Pancreas (tissue), 10 donors: ENCODE data around the gene MGARP. TPM values are rescaled to one million over a fixed set of nuclear protein-coding genes. Genes with fewer than 3 reads are reported as not detected.

Experiments used
- ATAC-seq, 4 donors: fragments of 200-7000 bp; cut with Tn5 transposase; one replicate each; pipeline versions ENCODE4 v1.8.0 to v1.9.1; 2020; ENCODE audit warnings: mild to moderate bottlenecking in 4 of 4, moderate library complexity in 4 of 4
- DNase-seq, 6 donors: peaks; one replicate each; pipeline ENCODE4 v3.0.0-alpha.2; 2020
- FAIRE-seq: peaks from 2 replicates; lab custom pipeline; 2012; peaks lifted over from hg19 to GRCh38; lab: Jason Lieb, UNC
- H3K27ac ChIP-seq, 4 donors: fragments of 200-600 bp; sonication (generic); 1 replicate in 3 of 4; 2 replicates in 1 of 4; pipeline versions ENCODE4 v1.5.0 to v1.8.0; 2020
- H3K27me3 ChIP-seq, 4 donors: fragments of 200-600 bp; one replicate each; pipeline ENCODE4 v1.8.0; 2021
- H3K36me3 ChIP-seq, 3 donors: fragments of 200-600 bp; sonication (generic) in 1 of 3; one replicate each; pipeline versions ENCODE4 v1.5.0 to v1.8.0; 2020 to 2021
- H3K4me1 ChIP-seq, 3 donors: fragments of 200-600 bp; one replicate each; pipeline ENCODE4 v1.8.0; 2021
- H3K4me3 ChIP-seq, 4 donors: fragments of 200-600 bp; sonication (generic) in 2 of 4; one replicate each; pipeline versions ENCODE4 v1.5.0 to v1.8.0; 2020 to 2021
- H3K9me3 ChIP-seq, 4 donors: fragments of 200-600 bp; one replicate each; pipeline ENCODE4 v1.8.0; 2021
- WGBS, 2 donors: extraction: QIAGEN DNeasy Blood & Tissue Kit; methylation state at CpG; one replicate each; pipeline ENCODE4 v1.1.7; 2013; 5-methylcytosine and 5-hydroxymethylcytosine counted together
- intact Hi-C, 3 donors: fragments of 100-400 bp; cut with DNase I; formaldehyde crosslinking; loops; one replicate each; pipeline versions ENCODE4 v1.11.1 to v1.14.2; 2022
- polyA plus RNA-seq, 2 donors: library from polyadenylated mRNA; stranded (reverse); fragments of 200-250 nt; gene quantifications; one replicate each; pipeline ENCODE4 v1.2.3, GENCODE V29; 2013
- total RNA-seq, 6 donors: library from RNA; stranded (reverse); fragmentation: NEBNext Ultra II Directional in 4 of 6; extraction: Animal tissue kit (Norgen Biotek cat#: 25700) in 4 of 6; gene quantifications; one replicate each; pipeline versions ENCODE4 v1.2.1 to v1.2.4, GENCODE V29; 2021 to 2023
- TF ChIP-seq, protein P1 (sequence below), 4 donors: fragments of 200-600 bp; sonication (generic) in 3 of 4; IDR thresholded peaks; one replicate each; pipeline versions ENCODE4 v1.5.0 to v1.8.0; 2021; ENCODE audit warnings: antibody characterized with exemption in 4 of 4
- donor health status: healthy with polysubstance abuse.
- donor health status: DM: no; HTN: no; CAD: no; lungs with moderate emphysema.
- donor health status: DM: no; HTN: no; CAD: no.
- donor health status: control.
- donor health status: control.
- donor health status: Bipolar disorder and iron deficiency.
- donor health status: DM: yes; HTN: yes; CAD: no.
- donor health status: DM: no; HTN: no; CAD: no.
- donor health status: DM: no; HTN: no; CAD: no.
- donor health status: DM: yes; HTN: yes; CAD: no.

The MGARP gene
- total and polyA plus RNA-seq, 8 donors = 0.25 to 0.49 (median 0.35) TPM; not detected in 4

DNA sequence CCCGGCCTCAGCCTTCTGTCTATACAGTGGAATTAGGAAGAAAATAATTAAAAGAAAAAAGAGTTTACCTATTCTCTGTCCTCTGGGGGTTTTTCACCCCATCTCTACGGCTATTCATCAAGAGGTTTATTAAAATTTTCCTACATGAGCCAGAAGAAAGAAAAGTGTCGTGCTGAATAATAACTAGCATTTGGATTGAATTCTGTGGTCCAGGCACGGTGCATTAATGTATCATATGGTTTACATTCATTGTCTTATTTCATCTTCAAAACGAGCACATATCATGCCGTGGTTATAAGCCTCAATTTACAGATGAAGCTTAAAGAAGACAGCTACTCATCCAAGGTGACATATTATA, 15.9 kb upstream of the MGARP start:
- intact Hi-C loops = loop anchor here in 1 of 3 donors (10.0 kb wide), 2 partner anchors 201 to 261 kb away; no protein-coding TSS in a partner anchor
- no peak for FAIRE-seq
- H3K27ac ChIP-seq = peak overlapping the region in 3 of 4 donors; percentile 3 to 89 (median 84)
- peaks cover 0 to 19% (median 3%) of the 10 kb centered on the region in 3 donors for H3K36me3 ChIP-seq
- H3K27me3 ChIP-seq = no peaks in the 10 kb centered on the region
- H3K4me3 ChIP-seq = peak overlapping the region in 3 of 4 donors; percentile 73 to 81 (median 77)
- DNase-seq = no peak
- no peak for ATAC-seq
- WGBS, 2 donors = 7 to 11% methylated on average over 6 of the region's 6 CpGs
- H3K9me3 ChIP-seq = no peaks in the 10 kb centered on the region
- H3K4me1 ChIP-seq = peaks cover 11 to 18% (median 15%) of the 10 kb centered on the region in 3 donors
- TF ChIP-seq, protein P1, sequence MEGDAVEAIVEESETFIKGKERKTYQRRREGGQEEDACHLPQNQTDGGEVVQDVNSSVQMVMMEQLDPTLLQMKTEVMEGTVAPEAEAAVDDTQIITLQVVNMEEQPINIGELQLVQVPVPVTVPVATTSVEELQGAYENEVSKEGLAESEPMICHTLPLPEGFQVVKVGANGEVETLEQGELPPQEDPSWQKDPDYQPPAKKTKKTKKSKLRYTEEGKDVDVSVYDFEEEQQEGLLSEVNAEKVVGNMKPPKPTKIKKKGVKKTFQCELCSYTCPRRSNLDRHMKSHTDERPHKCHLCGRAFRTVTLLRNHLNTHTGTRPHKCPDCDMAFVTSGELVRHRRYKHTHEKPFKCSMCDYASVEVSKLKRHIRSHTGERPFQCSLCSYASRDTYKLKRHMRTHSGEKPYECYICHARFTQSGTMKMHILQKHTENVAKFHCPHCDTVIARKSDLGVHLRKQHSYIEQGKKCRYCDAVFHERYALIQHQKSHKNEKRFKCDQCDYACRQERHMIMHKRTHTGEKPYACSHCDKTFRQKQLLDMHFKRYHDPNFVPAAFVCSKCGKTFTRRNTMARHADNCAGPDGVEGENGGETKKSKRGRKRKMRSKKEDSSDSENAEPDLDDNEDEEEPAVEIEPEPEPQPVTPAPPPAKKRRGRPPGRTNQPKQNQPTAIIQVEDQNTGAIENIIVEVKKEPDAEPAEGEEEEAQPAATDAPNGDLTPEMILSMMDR (IDR thresholded peaks at IDR 0.05) = no peak

DNA sequence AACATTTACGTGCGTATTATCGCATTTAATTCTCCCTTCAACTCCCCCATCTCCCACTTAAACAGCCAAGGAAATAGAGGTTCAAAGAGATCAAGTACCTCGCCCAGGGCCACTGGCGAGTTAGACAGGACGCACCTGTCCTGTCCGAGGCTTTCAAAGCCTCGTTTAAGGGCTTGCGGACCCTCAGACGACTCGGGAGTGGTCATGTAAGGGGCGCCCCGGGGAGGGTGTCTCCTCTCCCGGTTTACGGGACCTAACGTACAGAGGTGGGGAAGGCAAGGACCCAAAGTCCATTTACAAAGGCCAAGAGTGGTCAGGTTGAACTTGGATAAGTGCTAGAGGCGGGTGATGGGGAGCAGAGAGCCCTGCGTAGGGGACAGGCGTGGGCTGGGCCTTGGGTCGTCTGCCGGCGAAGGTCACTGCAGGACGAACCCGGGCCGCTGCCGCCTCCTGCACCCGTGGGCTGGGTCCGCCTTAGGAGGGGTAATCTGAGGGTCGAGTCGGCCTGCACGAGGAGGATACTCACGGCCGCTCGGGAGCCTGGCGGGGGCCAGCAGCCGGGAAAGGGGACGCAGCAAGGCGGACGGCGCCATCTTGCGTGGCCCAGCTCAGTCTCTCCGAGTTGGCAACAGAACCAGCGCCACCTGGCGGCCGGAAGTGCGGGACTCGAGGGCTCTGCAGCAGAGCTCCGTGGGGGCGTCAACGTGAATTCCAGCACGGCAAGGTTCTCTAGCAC, 15.3 kb upstream of the MGARP start:
- Histone ChIP-seq H3K4me1 (peaks cover 11 to 17% (median 15%) of the 10 kb centered on the region in 3 donors), H3K36me3 (peaks cover 0 to 25% (median 3%) of the 10 kb centered on the region in 3 donors), H3K27ac (peak overlapping the region; percentile 67 to 89 (median 78)), H3K27me3 (no peaks in the 10 kb centered on the region), H3K9me3 (no peaks in the 10 kb centered on the region), H3K4me3 (peak overlapping the region; percentile 73 to 81 (median 79))
- TF ChIP-seq, protein P1 (IDR thresholded peaks at IDR 0.05) = peak; percentile 91 to 97 (median 96)
- no peak for FAIRE-seq
- peak; percentile 96 to 99 (median 97) for ATAC-seq
- intact Hi-C loops = loop anchor here in 1 of 3 donors (10.0 kb wide), 2 partner anchors 201 to 261 kb away; no protein-coding TSS in a partner anchor
- DNase-seq = peak; percentile 92 to 100 (median 97)
- 0 to 1% methylated on average over 45 to 51 of the region's 51 CpGs for WGBS, 2 donors

DNA sequence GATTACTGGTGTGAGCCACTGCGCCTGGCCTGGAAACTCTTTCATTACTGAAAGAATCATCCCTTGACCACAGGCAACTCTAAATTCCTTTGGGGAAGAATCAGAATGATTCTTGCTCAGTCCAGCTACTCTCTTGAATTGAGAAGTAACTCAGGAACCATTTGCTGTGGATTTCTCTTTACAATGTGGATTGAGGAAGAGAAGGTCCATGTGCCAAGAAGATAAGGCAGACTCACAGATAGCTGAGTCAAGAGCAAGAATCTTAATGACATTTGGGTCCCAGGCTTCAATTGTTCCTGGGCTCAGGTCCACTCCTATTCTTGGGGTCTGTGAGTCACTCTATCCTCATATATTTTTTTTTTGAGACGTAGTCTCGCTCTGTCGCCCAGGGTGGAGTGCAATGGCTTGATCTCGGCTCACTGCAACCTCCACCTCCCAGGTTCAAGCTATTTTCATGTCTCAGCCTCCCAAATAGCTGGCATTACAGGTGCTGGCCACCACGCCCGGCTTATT, 6.2 kb upstream of the MGARP start:
- H3K27ac ChIP-seq = no peak overlapping the region
- FAIRE-seq = no peak
- intact Hi-C loops = loop anchor here in 1 of 3 donors (10.0 kb wide), 1 partner anchor 171 kb away; no protein-coding TSS in a partner anchor

GRCh38 chr4:139282721-139283075, 2.7 kb upstream of the MGARP start:
- DNase-seq = no peak
- no peaks in the 10 kb centered on the region for H3K9me3 ChIP-seq
- H3K27ac ChIP-seq = no peak overlapping the region
- no peaks in the 10 kb centered on the region for H3K36me3 ChIP-seq
- intact Hi-C loops = loop anchor here in 1 of 3 donors (10.0 kb wide), 1 partner anchor 168 kb away; no protein-coding TSS in a partner anchor
- TF ChIP-seq, protein P1 (IDR thresholded peaks at IDR 0.05) = no peak
- no peak for FAIRE-seq
- peaks cover 0 to 3% (median 0%) of the 10 kb centered on the region in 3 donors for H3K4me1 ChIP-seq
- H3K4me3 ChIP-seq = no peak overlapping the region
- H3K27me3 ChIP-seq = peaks cover 0 to 15% (median 2%) of the 10 kb centered on the region in 4 donors
- ATAC-seq = no peak

More for the DNA sequence above, 6.2 kb upstream of the MGARP start:
- Histone ChIP-seq H3K9me3 (no peaks in the 10 kb centered on the region), H3K4me3 (no peak overlapping the region), H3K27me3 (no peaks in the 10 kb centered on the region), H3K36me3 (peaks cover 0 to 21% (median 0%) of the 10 kb centered on the region in 3 donors), H3K4me1 (no peaks in the 10 kb centered on the region)
- WGBS, 2 donors = 98% methylated on average over 7 of the region's 7 CpGs
- ATAC-seq (no peak), DNase-seq (no peak)
- TF ChIP-seq, protein P1 (IDR thresholded peaks at IDR 0.05) = no peak
